Neural progenitor cell (in vitro differentiated cells): Measurements from ENCODE around the gene BCL2L13.

Experiments
- CTCF ChIP-seq: fragments of 200-600 bp; sonication (generic); IDR thresholded peaks from 2 replicates; pipeline ENCODE4 v1.5.1; 2017; ENCODE audit warnings: antibody characterized with exemption, mild to moderate bottlenecking
- EZH2phosphoT487 ChIP-seq: fragments of 200-600 bp; sonication (generic); IDR thresholded peaks from 2 replicates; pipeline ENCODE4 v1.6.1; 2017; ENCODE audit warnings: antibody characterized with exemption

- TF ChIP-seq CTCF (no peak), EZH2phosphoT487 (no peak)
Measured at GRCh38 chr22:17628406-17629172, 10.0 kb upstream of the BCL2L13 start, which contains the start of gene ATP6V1E1.
